Stomach (tissue), 19 donors: ENCODE measurements around the gene FAN1. TPM values are rescaled to one million over a fixed set of nuclear protein-coding genes. Genes with fewer than 3 reads are reported as not detected.

Source experiments
- DNase-seq, 2 donors: peaks; one replicate each; pipeline versions ENCODE4 v3.0.0 to v3.0.0-alpha.2; 2013 to 2019
- H3K27ac ChIP-seq, 5 donors: fragments of 200-600 bp in 4 of 5; sonication (generic) in 4 of 5; one replicate each; pipeline ENCODE4 v1.5.1; 2013 to 2019; ENCODE audit warnings: mild to moderate bottlenecking in 1 of 5, moderate library complexity in 1 of 5
- H3K27me3 ChIP-seq, 3 donors: fragments of 200-600 bp; sonication (generic); one replicate each; pipeline ENCODE4 v1.5.1; 2017 to 2019; ENCODE audit warnings: mixed run types in 1 of 3
- H3K36me3 ChIP-seq, 4 donors: fragments of 200-600 bp; sonication (generic); 1 replicate in 3 of 4; 2 replicates in 1 of 4; pipeline ENCODE4 v1.5.1; 2016 to 2019
- H3K4me1 ChIP-seq, 4 donors: fragments of 200-600 bp; sonication (generic); one replicate each; pipeline ENCODE4 v1.5.1; 2016 to 2019
- H3K4me3 ChIP-seq, 4 donors: fragments of 200-600 bp; sonication (generic) in 3 of 4; one replicate each; pipeline ENCODE4 v1.5.1; 2016 to 2019; ENCODE audit warnings: mild to moderate bottlenecking in 1 of 4
- H3K9me3 ChIP-seq, 4 donors: fragments of 200-600 bp; sonication (generic); one replicate each; pipeline ENCODE4 v1.5.1; 2016 to 2019
- EP300 ChIP-seq: sonication (generic); formaldehyde crosslinking; IDR thresholded peaks from one replicate; pipeline ENCODE4 v1.6.1; 2017; ENCODE audit warnings: antibody characterized with exemption
- POLR2A ChIP-seq, 4 donors: fragments of 450-650 bp; IDR thresholded peaks; one replicate each; pipeline ENCODE4 v1.6.1; 2016; ENCODE audit warnings: antibody characterized with exemption in 4 of 4, control low read depth in 2 of 4, mild to moderate bottlenecking in 1 of 4, moderate library complexity in 1 of 4
- POLR2AphosphoS5 ChIP-seq, 3 donors: sonication (generic); formaldehyde crosslinking; IDR thresholded peaks; one replicate each; pipeline ENCODE4 v1.6.1; 2016; ENCODE audit warnings: antibody characterized with exemption in 3 of 3
- WGBS, 5 donors: extraction: QIAGEN DNeasy Blood & Tissue Kit in 3 of 5; methylation state at CpG; one replicate each; pipeline versions ENCODE4 v1.1.5 to v1.1.7; 2013 to 2018; 5-methylcytosine and 5-hydroxymethylcytosine counted together
- intact Hi-C: fragments of 100-400 bp; cut with DNase I; formaldehyde crosslinking; loops from one replicate; pipeline ENCODE4 v1.15.1; 2023; ENCODE audit warnings: low total_unique reads
- long read RNA-seq, 10 donors: transcript quantifications; one replicate each; lab custom pipeline, GENCODE V29; 2026
- polyA plus RNA-seq, 3 donors: library from polyadenylated mRNA; stranded (reverse); fragments of 200-250 nt; gene quantifications; one replicate each; pipeline ENCODE4 v1.2.3, GENCODE V29; 2013
- total RNA-seq, 5 donors: library from RNA; depleted of rRNA; stranded (reverse); fragments of >200 nt; gene quantifications; one replicate each; pipeline versions ENCODE4 v1.1.0 to v1.2.3, GENCODE V29; 2014 to 2016
- TF ChIP-seq, protein P1 (sequence below), 7 experiments: fragments of 450-650 bp in 4 of 7; fragments of 200-600 bp in 3 of 7; sonication (generic) in 3 of 7; IDR thresholded peaks; one replicate each; pipeline ENCODE4 v1.5.1; 2016 to 2019; ENCODE audit warnings: antibody characterized with exemption in 7 of 7, control low read depth in 2 of 7, mild to moderate bottlenecking in 1 of 7
- donor health status: healthy with polysubstance abuse.
- donor health status: Bipolar disorder and iron deficiency.
- donor health status: healthy.

Gene FAN1
- 10 to 100 TPM; 17.1 to 83.0 (median 29.2) TPM for total RNA-seq
- 1 to 10 TPM; 5.7 to 9.4 (median 6.0) TPM for polyA plus RNA-seq
- long read RNA-seq, donor 1, partial matches to known transcripts = 0 of 1 reads
- long read RNA-seq, donor 1, other reads (novel, unspliced or antisense) = 0 of 1 reads
- long read RNA-seq, donor 2, partial matches to known transcripts = 5 of 6 reads
- long read RNA-seq, donor 2, other reads (novel, unspliced or antisense) = 0 of 6 reads
- long read RNA-seq, donor 3 = 0 reads
- long read RNA-seq, donor 4 = 0 reads
- long read RNA-seq, donor 5, full-length matches to known transcripts = 3 of 3 reads
- long read RNA-seq, donor 5, partial matches to known transcripts = 0 of 3 reads
- long read RNA-seq, donor 5, other reads (novel, unspliced or antisense) = 0 of 3 reads
- long read RNA-seq, donor 6, full-length matches to known transcripts = 6 of 37 reads
- long read RNA-seq, donor 6, partial matches to known transcripts = 31 of 37 reads
- long read RNA-seq, donor 6, other reads (novel, unspliced or antisense) = 0 of 37 reads
- long read RNA-seq, donor 7 = 0 reads
- long read RNA-seq, donor 8 = 0 reads
- long read RNA-seq, donor 9 = 0 reads
- long read RNA-seq, donor 10 = 0 reads

DNA sequence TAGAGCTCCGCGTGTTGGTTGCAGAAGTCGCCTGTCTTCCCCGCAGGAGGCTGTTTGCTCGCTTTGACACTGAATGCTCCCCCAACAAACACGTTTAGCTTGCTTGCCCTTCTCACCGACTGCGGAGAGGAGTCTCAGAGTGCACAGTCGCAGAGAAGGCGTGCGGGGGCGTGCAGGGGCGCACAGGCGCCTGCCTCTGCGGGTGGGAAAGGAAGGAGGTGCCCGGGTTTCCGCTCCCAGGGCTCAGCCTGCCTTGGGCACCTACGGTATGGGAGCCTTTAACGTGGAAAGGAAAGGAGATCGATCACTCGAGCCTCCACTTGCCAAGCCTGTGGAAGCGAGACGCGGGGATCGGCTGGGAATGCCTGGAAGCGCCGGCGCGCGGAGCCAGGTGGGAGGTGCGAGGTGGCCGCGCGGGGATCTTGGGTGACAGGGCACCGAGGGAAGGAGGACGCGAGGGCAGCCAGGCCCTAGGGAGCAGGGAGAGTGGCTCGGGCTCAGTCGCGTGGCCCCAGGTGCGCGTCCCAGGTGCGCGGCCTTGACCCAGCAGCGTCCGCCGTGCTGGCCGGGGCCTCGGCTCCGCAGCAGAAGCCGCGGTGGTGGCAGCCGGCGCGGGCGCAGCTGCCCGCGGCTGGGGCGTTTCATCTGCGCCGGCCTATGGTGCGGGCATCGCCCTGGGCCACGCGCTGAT lies at the start of gene FAN1:
TSS of gene FAN1 (plus strand) at position 419 of the 691 bp plus-strand sequence. CDS start 749 bp downstream, outside the sequence.
- Histone ChIP-seq H3K4me1 (peaks cover 0 to 37% (median 18%) of the 10 kb centered on the region in 4 donors), H3K9me3 (no peaks in the 10 kb centered on the region), H3K27me3 (no peaks in the 10 kb centered on the region), H3K4me3 (peak within 1 kb of the TSS; percentile 79 to 85 (median 82)), H3K36me3 (peaks cover 0 to 7% (median 5%) of the 10 kb centered on the region in 4 donors), H3K27ac (peak within 1 kb of the TSS; percentile 73 to 88 (median 84))
- DNase-seq = peak; percentile 92 to 96
- TF ChIP-seq, protein P1, sequence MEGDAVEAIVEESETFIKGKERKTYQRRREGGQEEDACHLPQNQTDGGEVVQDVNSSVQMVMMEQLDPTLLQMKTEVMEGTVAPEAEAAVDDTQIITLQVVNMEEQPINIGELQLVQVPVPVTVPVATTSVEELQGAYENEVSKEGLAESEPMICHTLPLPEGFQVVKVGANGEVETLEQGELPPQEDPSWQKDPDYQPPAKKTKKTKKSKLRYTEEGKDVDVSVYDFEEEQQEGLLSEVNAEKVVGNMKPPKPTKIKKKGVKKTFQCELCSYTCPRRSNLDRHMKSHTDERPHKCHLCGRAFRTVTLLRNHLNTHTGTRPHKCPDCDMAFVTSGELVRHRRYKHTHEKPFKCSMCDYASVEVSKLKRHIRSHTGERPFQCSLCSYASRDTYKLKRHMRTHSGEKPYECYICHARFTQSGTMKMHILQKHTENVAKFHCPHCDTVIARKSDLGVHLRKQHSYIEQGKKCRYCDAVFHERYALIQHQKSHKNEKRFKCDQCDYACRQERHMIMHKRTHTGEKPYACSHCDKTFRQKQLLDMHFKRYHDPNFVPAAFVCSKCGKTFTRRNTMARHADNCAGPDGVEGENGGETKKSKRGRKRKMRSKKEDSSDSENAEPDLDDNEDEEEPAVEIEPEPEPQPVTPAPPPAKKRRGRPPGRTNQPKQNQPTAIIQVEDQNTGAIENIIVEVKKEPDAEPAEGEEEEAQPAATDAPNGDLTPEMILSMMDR (IDR thresholded peaks at IDR 0.05) = no peak
- TF ChIP-seq EP300 (no peak), POLR2A (IDR thresholded peaks at IDR 0.05) (no peak), POLR2AphosphoS5 (IDR thresholded peaks at IDR 0.05) (peak; percentile 88 to 93 (median 91))
- intact Hi-C loops = no loop called here
- 0 to 1% (median 0%) methylated on average over 41 to 65 of the region's 65 CpGs for WGBS, 5 donors

DNA sequence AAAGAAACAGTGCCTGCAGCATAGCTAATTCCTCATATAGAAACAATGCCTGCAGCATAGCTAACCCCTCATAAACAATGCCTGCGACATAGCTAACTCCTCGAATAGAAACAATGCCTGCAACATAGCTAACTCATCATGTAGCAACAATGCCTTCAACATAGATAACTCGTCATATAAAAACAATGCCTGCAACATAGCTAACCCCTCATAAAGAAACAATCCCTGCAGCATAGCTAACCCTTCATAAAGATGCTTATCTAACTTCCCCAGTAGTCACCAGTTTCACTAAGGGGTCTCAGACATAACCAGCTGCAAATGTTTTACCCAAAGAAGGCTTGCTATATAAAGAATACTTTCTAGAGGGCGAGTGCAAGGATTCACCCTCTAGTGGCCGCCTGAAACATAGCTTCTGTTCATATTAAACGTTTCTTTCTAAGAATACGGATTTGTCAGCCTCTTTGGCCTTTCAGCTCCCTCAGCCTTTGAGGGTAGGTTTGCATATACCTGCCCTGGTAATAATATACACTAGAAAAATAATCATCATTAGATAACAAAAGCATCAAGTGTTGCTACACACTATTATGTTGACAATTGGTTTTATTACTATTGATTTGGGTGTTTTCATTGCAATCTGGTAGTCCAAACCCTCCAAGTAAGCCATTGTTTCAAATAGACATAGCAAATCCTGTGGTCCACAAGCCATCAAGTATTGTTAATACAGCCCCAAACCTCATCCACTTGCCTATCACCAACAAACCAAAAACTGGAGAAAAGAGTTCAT lies 44.4 kb upstream of the FAN1 start:
- H3K36me3 ChIP-seq = no peaks in the 10 kb centered on the region
- H3K27me3 ChIP-seq = no peaks in the 10 kb centered on the region
- H3K27ac ChIP-seq = no peak overlapping the region
- TF ChIP-seq EP300 (no peak), POLR2A (IDR thresholded peaks at IDR 0.05) (no peak), POLR2AphosphoS5 (IDR thresholded peaks at IDR 0.05) (no peak)
- TF ChIP-seq, protein P1 (IDR thresholded peaks at IDR 0.05) = peak in 4 of 7 experiments; percentile 36 to 68 (median 44)
- peak in 1 of 2 donors; percentile 48 for DNase-seq
- peaks cover 0 to 4% (median 2%) of the 10 kb centered on the region in 4 donors for H3K9me3 ChIP-seq
- WGBS, 5 donors = 15 to 27% (median 21%) methylated on average over 7 of the region's 7 CpGs
- H3K4me3 ChIP-seq = no peak overlapping the region
- no peaks in the 10 kb centered on the region for H3K4me1 ChIP-seq
- intact Hi-C loops = no loop called here

GRCh38 chr15:30865257-30865656 lies 38.5 kb upstream of the FAN1 start:
- peak in 1 of 2 donors; percentile 9 for DNase-seq

More at GRCh38 chr15:30865257-30865656, 38.5 kb upstream of the FAN1 start:
- Histone ChIP-seq H3K4me1 (no peaks in the 10 kb centered on the region), H3K9me3 (no peaks in the 10 kb centered on the region), H3K27me3 (no peaks in the 10 kb centered on the region), H3K27ac (no peak overlapping the region), H3K4me3 (no peak overlapping the region), H3K36me3 (no peaks in the 10 kb centered on the region)
- no peak for TF ChIP-seq POLR2AphosphoS5 (IDR thresholded peaks at IDR 0.05)
- TF ChIP-seq EP300 = no peak
- TF ChIP-seq, protein P1 (IDR thresholded peaks at IDR 0.05) = no peak
- no peak for TF ChIP-seq POLR2A (IDR thresholded peaks at IDR 0.05)
- intact Hi-C loops = no loop called here
